HEK293 (cell line): ENCODE results near the gene KRTAP23-1.

Source experiments
- CTCF ChIP-seq: fragments of 450-650 bp; formaldehyde crosslinking; IDR thresholded peaks from 2 replicates; pipeline ENCODE4 v1.5.1; 2016; ENCODE audit warnings: missing biosample characterization, missing genetic modification characterization
- GLI2 ChIP-seq: fragments of 450-650 bp; formaldehyde crosslinking; IDR thresholded peaks from 2 replicates; pipeline ENCODE4; 2017; ENCODE audit warnings: missing biosample characterization, missing genetic modification characterization, low read depth, borderline replicate concordance
- KLF9 ChIP-seq: fragments of 450-650 bp; formaldehyde crosslinking; IDR thresholded peaks from 2 replicates; pipeline ENCODE4 v1.5.1; 2016; ENCODE audit warnings: missing biosample characterization, missing genetic modification characterization, low read depth
- MEIS1 ChIP-seq: sonication (generic); formaldehyde crosslinking; IDR thresholded peaks from 2 replicates; pipeline ENCODE4 v1.8.1; 2022; ENCODE audit warnings: missing genetic modification reagents, mild to moderate bottlenecking, borderline replicate concordance
- ZNF561 ChIP-seq: fragments of 450-650 bp; IDR thresholded peaks from 2 replicates; pipeline ENCODE4 v1.5.1; 2018; ENCODE audit warnings: missing biosample characterization, missing genetic modification characterization, borderline replicate concordance
- ZXDB ChIP-seq: fragments of 450-650 bp; formaldehyde crosslinking; IDR thresholded peaks from 2 replicates; pipeline ENCODE4 v1.5.1; 2016; ENCODE audit warnings: missing biosample characterization, missing genetic modification characterization

DNA sequence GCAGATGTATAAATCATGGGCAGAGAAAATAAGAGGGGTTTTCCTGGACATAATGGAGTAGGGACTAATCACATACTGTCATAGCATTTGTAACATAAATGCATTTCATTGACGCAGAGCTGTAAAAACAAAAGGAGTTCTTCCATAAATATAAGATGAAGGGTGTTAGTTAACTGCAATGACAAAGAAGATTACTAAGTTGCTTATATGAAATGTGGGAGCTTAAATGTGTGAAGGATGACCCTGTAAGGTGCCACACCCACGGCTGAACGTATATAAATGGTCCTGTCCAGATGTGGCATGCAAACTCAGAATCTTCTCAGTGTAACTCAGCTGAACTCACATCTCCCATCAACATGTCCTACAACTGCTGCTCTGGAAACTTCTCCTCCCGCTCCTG is 47.3 kb upstream of the KRTAP23-1 start, which contains the start of gene KRTAP13-1:
- TF ChIP-seq MEIS1 (CRISPR knock-in tag) (no peak), ZNF561 (tag by site-specific recombination) (no peak), CTCF (tag by site-specific recombination) (no peak), ZXDB (tag by site-specific recombination) (no peak), GLI2 (tag by site-specific recombination) (no peak), KLF9 (tag by site-specific recombination) (no peak)
